NCI-H2171 (cell line): ENCODE results near the gene YTHDF1.

Experiments
- DNase-seq: peaks from one replicate; lab custom pipeline; 2025; lab: John Stamatoyannopoulos, UW

Gene YTHDF1

GRCh38 chr20:63155266-63156165 lies 60.4 kb downstream of the YTHDF1 start:
- DNase-seq, result no peak

GRCh38 chr20:63154395-63154794 lies 61.5 kb downstream of the YTHDF1 start:
- no peak for DNase-seq

GRCh38 chr20:63153254-63154221 lies 62.4 kb downstream of the YTHDF1 start:
- no peak for DNase-seq

- DNase-seq, result no peak
These were observed 63.3 kb downstream of the YTHDF1 start for GRCh38 chr20:63152322-63153253.

DNA sequence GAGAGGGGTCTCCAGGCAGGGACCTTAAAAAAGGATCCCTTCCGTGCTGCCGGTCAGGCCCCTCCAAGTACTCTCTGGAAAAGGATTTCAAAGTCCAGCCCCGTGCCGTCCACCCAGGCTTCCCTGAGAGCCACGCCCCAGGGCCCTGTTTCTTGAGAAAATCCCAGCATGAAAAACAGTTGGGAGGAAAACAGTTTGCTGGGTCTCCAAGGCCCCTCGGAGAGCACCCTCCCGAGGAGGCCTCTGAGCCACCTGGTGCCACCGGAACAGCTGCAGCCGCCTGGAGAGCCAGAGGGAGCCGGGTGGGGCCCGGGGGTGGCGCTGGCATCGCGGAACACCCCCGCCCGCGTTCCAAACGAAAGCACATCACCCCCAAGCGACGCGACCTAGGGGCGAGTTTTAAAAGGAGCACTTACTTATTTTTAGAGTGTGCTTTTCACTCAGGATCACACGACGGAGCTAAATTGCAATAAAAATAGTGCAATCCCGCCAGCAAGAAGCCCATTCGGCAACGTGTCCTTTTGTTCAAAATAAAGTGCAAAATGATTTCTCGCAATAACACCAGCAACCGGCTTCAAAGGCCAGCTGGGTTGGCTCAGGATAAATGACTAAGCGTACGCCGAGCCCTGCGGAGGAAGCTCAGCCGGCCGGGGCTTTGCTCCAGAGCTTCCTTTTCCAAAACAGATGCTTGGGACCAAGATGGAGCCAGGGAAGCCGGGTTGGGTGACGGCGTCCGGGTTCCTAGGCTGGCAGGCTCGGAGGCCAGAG lies 64.2 kb downstream of the YTHDF1 start:
- DNase-seq, result peak; percentile 78

- DNase-seq, result no peak
These were observed 64.9 kb downstream of the YTHDF1 start for GRCh38 chr20:63150911-63151531.

- no peak for DNase-seq
These were observed 65.5 kb downstream of the YTHDF1 start for GRCh38 chr20:63150391-63150898.

GRCh38 chr20:63149531-63150192 lies 66.3 kb downstream of the YTHDF1 start:
- DNase-seq, result no peak

DNA sequence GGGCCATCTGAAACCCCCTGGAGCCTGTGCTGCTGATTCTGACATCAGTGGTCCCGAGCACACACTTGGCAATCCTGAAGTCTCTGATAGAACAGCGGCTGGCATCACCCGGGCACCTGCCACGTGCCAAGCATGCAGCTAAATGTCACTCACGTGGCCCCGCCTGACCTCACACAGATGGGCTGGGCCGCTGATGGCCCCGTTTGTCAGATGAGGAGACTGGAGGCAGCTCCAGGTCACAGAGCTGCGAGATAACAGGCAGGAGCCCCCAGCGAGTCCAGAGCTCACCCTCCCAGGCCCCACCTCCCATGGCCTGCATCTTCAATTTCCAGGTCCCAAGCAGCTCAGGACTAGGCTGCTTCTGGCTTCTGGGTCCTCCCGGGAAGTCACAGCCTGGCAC lies 67.2 kb downstream of the YTHDF1 start:
- no peak for DNase-seq

DNA sequence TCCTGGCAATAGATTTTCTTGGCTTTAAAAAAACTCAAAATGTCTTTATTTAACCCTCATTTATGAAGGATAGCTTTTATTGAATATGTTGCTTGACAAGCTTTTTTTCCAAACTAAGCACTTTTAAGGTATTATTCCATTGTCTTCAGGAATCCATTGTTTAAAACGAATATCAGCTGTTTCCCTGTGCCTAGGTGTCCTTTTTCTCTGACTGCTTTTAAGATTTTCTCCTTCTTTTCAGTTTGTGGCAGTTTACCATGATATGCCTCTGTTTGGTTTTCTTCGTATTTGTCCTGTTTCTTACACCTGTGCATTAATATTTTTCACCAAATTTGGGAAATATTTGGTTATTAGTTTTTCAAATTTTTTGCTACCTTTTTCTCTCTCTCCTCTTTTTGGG lies 68.4 kb downstream of the YTHDF1 start:
- no peak for DNase-seq
